KOPT-K1 (cell line): Measurements from ENCODE around the gene RECQL5.

Experiments
- H3K27ac ChIP-seq: fragments of 200-600 bp; sonication (generic); 2 replicates; pipeline ENCODE4 v1.5.1; 2016; ENCODE audit warnings: antibody characterized with exemption, mild to moderate bottlenecking, low read depth, low read length; ENCODE audit not compliant: poor library complexity, severe bottlenecking
- H3K36me3 ChIP-seq: fragments of 200-600 bp; sonication (generic); 2 replicates; pipeline ENCODE4 v1.5.1; 2017; ENCODE audit warnings: antibody characterized with exemption, mild to moderate bottlenecking, low read length, moderate library complexity; ENCODE audit not compliant: insufficient read depth
- H3K9me3 ChIP-seq: fragments of 200-600 bp; sonication (generic); 2 replicates; pipeline ENCODE4 v1.5.1; 2017; ENCODE audit warnings: antibody characterized with exemption, low read length, mild to moderate bottlenecking; ENCODE audit not compliant: insufficient read depth, poor library complexity, severe bottlenecking

RECQL5 gene

DNA sequence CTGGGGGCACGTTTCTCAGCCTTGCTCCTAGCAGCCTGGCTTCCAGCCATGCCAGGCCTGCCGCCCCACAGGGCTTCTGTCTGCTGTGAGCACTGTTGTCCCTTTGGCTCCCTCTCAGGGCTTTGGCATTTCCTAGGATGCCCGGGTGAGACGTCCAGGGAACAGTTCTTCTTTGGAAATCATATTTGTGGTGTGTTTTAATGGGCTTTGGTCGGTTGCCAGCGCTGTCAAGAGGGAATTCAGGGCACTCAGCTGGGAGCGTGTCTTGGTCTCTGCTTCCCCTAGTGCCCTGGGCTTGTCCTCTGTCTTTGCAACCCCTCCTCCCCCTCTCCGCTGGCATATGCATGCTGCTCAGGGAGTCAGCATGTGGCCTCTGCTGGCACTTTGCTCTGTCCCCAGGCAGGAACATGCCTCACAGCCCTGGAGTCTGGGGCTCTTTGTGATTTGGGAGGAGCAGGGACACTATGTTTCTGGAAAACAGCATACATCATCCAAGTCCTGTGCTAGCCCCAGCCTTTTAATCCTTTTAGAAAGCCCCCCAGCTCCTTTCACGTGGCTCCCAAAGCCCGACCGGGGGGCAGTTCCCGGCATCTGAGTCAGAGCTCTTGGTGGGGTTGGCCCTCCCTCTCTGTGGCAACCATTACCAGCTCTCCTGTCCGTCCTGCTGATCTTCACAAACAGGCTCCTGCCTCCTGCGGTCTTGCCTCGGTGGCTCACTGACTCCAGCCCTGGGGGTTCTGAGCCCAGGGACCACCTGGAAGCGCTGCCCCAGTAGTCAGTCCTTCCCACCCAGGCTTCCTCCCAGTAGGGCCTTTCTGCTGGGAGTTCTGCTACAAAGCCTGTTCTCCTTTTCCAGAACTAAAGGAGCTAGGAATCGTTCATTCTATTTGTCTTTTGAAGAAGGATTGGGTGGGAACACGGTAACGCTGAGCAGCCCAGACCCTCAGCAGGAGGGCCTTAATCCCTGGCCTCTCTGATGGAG lies 26.8 kb upstream of the RECQL5 start:
- Histone ChIP-seq H3K27ac (no peak overlapping the region), H3K9me3 (no peaks in the 10 kb centered on the region), H3K36me3 (peaks cover 82% of the 10 kb centered on the region)

DNA sequence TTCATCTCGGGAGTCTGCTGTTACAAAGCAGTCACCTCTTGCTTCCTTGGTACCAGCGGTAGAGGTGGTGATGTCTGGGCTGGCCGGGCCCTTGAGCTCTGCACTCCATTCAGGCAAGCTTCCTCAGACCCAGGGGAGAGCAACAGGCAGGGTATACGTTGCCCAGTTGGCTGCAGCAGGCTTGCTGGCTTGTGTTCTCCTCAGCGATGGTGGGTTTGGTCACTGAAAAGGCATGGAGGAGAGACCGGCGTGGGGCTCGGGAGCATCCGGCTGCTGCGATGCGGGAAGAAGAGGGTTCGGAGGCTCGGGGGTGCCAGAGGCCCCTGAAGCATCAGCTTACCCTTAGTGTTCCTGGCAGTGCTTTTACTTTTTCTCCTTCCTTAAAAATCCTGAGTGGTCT lies 26.0 kb upstream of the RECQL5 start:
- Histone ChIP-seq H3K27ac (no peak overlapping the region), H3K36me3 (peaks cover 77% of the 10 kb centered on the region)

DNA sequence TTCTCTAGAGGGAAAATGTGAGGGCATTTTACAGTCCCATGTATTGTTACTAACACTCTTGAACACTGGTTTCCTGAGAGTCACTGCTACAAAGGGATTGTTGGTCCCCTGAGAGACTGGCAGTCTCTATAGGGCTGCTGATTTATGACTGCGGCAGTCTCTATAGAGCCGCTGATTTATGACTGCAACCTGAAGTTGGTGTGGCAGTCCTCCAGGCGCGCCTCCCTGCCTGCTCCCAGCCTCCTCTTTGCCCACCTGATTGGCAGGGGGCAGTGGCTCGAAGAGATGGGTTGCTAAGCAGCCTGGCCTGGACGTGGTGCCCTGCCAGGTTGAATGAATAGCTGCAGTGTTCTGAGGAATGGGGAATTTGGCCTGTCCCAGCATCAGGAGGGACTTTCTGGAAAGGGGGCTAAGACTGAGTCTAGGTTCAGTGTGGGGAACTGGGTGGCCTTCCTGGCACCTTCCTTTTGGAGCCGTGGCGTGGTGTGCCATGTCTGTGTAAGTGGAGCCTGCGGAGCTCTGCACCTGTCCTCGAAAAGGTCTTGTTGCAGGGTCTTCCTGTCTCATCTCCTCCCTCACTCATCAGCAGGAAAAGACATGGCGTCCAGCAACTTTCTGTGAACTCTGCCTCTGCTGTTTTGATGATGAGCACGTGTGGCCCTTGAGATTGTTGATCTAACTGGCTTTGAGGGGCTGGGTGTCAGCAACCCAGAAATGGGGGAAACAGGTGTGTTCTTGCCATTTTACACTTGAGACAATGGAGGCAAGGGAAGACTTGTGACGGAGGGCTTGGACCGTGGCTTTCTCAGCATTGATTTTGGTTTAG lies 25.1 kb upstream of the RECQL5 start:
- Histone ChIP-seq H3K27ac (peak overlapping the region; percentile 81), H3K36me3 (peaks cover 73% of the 10 kb centered on the region), H3K9me3 (no peaks in the 10 kb centered on the region)

More for the DNA sequence above, 26.0 kb upstream of the RECQL5 start:
- no peaks in the 10 kb centered on the region for H3K9me3 ChIP-seq

DNA sequence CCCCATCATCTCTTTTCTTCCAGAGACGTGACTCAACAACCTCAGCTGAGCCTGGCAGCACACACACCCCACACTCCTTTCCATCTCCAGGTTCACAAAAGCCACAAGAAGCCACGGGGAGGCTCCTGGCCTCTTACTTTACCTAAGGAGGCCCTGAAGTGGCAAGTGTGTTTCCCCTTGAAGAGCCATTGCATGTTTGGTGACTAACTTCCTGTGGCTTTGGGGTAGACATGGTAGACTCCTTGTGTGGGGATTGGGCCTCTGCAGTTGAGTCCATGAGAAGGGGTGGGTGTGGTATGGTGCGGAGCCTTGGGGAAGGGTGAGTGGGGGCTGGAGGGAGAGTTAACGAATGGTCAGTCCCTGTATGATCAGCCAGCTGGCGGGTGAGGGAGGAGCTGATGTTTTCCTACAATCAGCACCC lies 24.4 kb upstream of the RECQL5 start:
- Histone ChIP-seq H3K27ac (peak overlapping the region; percentile 81), H3K36me3 (peaks cover 67% of the 10 kb centered on the region), H3K9me3 (no peaks in the 10 kb centered on the region)

DNA sequence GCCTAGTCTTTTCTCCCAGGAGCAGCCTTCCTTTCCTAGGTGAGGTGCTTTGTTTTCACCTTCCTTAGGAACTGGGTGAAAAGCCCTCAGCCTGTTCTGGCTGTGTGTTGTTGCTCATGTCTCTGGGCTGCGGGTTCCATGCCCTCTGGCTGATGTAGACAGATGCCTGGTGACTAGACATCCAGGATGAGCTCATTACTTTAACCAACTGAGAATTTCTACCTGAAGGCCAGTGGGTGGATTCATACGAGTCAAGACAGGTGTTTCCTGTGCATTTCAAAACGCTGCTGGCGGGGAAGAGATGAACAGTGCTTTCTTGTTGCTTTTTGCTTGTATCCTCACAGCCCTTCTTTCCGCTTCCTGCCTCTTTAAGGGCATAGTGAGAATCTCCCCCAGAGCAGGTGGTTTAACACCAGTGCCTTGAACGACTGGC lies 22.5 kb upstream of the RECQL5 start:
- H3K27ac ChIP-seq = peak overlapping the region; percentile 81
- peaks cover 62% of the 10 kb centered on the region for H3K36me3 ChIP-seq
- H3K9me3 ChIP-seq = no peaks in the 10 kb centered on the region

GRCh38 chr17:75688209-75688825 lies 21.4 kb upstream of the RECQL5 start:
- no peaks in the 10 kb centered on the region for H3K9me3 ChIP-seq
- peaks cover 61% of the 10 kb centered on the region for H3K36me3 ChIP-seq
- peak overlapping the region; percentile 81 for H3K27ac ChIP-seq

DNA sequence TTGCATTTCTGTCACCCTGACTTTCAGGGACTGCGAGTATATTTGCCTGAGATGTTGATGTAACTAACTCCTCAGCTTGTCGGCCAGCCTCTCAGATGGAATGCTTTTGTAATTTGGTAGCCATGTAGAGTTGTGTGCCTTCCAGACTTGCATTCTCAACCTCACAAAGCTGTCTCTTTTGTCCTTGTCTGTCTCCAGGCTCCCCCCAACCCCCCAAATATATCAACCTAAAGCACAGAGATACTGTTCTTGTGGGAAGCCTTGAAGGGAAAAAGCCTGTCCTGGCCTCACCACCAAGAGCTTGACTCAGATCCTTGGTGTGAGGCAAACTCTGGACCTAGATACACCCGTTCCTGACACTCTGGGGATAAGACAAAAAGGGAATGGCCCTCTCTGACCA lies 18.5 kb upstream of the RECQL5 start:
- H3K9me3 ChIP-seq = no peaks in the 10 kb centered on the region
- H3K27ac ChIP-seq = no peak overlapping the region
- peaks cover 52% of the 10 kb centered on the region for H3K36me3 ChIP-seq

DNA sequence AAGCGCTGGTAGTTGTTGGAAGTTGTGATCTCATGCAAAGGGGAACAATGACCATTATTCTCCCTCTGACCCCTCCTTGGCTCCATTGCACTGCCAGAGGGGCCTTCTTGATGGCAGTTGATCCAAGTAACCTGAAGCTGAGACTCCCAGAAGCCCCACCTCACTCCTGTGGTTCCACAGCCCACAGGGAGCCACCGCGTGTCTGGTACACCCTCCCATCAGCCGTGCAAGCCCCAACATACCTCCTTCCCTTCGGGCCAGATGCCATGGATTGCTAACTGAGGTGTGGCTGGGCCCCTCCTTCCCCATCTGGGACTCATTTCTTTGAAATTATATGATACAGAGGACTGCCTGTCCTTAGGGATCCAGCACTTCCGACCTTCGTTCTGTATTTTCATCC lies 18.0 kb upstream of the RECQL5 start:
- Histone ChIP-seq H3K27ac (no peak overlapping the region), H3K9me3 (no peaks in the 10 kb centered on the region), H3K36me3 (peaks cover 53% of the 10 kb centered on the region)

GRCh38 chr17:75684249-75684648 lies 17.3 kb upstream of the RECQL5 start:
- Histone ChIP-seq H3K9me3 (no peaks in the 10 kb centered on the region), H3K27ac (no peak overlapping the region), H3K36me3 (peaks cover 60% of the 10 kb centered on the region)

DNA sequence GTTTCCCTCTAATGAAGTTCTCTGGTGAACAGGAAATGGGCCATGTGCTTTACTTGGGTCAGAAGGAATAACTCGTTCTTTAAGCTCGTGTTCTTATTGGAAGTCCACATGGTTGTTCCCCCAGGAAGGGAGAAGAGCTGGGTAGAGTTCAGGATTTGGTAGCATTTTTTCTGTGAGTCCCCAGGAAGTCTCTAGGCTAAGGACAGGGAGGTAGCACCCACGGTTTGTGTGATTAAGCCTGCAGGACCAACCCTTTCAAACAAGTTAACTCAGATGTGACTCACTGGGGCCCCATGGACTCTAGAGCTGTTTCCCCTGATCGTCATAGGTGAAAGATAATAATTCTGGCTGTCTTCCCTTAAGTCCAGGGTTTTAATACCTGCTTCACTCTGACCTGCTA lies 16.6 kb upstream of the RECQL5 start:
- H3K36me3 ChIP-seq = peaks cover 67% of the 10 kb centered on the region
- H3K9me3 ChIP-seq = no peaks in the 10 kb centered on the region
- H3K27ac ChIP-seq = no peak overlapping the region

- Histone ChIP-seq H3K9me3 (no peaks in the 10 kb centered on the region), H3K27ac (no peak overlapping the region), H3K36me3 (peaks cover 79% of the 10 kb centered on the region)
Observed at GRCh38 chr17:75681289-75681688, 14.3 kb upstream of the RECQL5 start.

DNA sequence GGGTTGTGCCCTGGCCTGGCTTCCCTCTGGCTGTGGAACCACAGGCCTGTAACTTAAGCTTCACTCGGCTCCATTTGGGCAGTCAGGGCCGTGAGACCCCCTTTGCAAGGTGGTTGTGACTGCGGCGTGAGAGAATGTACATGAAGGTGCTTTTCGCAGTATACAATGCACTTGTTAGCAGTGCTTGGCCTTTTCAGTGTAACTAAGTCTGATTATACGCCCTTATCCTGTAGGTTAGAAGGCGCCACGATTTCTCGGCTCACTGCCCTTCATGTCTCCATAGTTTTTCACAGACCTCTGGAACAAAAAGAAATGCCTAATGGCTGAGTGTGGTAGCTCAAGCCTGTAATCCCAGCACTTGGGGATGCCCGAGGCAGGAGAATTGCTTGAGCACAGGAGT lies 13.5 kb upstream of the RECQL5 start:
- H3K27ac ChIP-seq = no peak overlapping the region
- no peaks in the 10 kb centered on the region for H3K9me3 ChIP-seq
- peaks cover 84% of the 10 kb centered on the region for H3K36me3 ChIP-seq

DNA sequence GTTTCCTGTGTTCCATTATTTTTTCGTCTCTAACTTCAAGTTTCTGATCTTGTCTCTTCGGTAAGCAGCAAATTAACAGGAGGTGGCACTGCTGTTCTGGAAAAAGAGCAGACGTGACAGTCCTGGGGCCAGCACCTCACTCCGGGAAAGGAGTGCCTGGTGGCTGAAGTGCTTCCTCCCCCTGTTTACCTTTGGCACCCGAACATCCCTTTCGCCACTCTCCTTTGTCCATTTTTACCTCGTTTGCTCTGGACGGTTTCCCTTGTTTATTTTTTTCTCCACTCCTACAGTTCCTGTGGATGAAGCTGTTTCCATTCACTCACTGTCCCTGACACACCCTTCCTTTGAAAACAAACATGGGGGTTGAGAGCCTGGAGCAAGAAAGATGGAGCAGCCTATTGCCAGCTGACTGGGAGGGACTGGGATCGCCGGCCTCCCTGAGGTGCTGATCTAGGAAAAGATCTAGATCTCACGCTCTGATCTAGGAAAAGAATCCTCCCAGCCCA lies 12.8 kb upstream of the RECQL5 start:
- H3K9me3 ChIP-seq = no peaks in the 10 kb centered on the region
- peaks cover 81% of the 10 kb centered on the region for H3K36me3 ChIP-seq
- H3K27ac ChIP-seq = no peak overlapping the region

- no peak overlapping the region for H3K27ac ChIP-seq
- H3K36me3 ChIP-seq = peaks cover 90% of the 10 kb centered on the region
- no peaks in the 10 kb centered on the region for H3K9me3 ChIP-seq
Observed at GRCh38 chr17:75676461-75676860, 9.5 kb upstream of the RECQL5 start.

- Histone ChIP-seq H3K27ac (no peak overlapping the region), H3K9me3 (no peaks in the 10 kb centered on the region), H3K36me3 (peaks cover 90% of the 10 kb centered on the region)
Observed at GRCh38 chr17:75673487-75673886, 6.5 kb upstream of the RECQL5 start.
